ENCODE results near the gene SLC34A3. TPM values are rescaled to one million over a fixed set of nuclear protein-coding genes. Genes with fewer than 3 reads are reported as not detected.

The SLC34A3 gene
- total RNA-seq, 1 donor from 2014 or later: not detected

GRCh38 chr9:137195525-137196220 is 35.0 kb upstream of the SLC34A3 start:
- DNase-seq (ENCODE audit: low read depth in 2 of 2): no peak

GRCh38 chr9:137198051-137198901 is 32.4 kb upstream of the SLC34A3 start:
- no peak for DNase-seq (ENCODE audit: low read depth in 2 of 2)

- no peak for DNase-seq (ENCODE audit: low read depth in 2 of 2)
These were observed 31.8 kb upstream of the SLC34A3 start for GRCh38 chr9:137198902-137199283.

GRCh38 chr9:137199411-137200121 is 31.1 kb upstream of the SLC34A3 start:
- no peak for DNase-seq (ENCODE audit: low read depth in 2 of 2)

- DNase-seq (ENCODE audit: low read depth in 2 of 2): peak; percentile 99
These were observed 30.1 kb upstream of the SLC34A3 start, which contains the start of gene TPRN for GRCh38 chr9:137200311-137201204. TSS of gene TPRN (minus strand) at chr9:137200741. CDS start at chr9:137200711, 30 bp downstream.

- no peak for DNase-seq (ENCODE audit: low read depth in 2 of 2)
These were observed 29.4 kb upstream of the SLC34A3 start for GRCh38 chr9:137201205-137201868.

- DNase-seq (ENCODE audit: low read depth in 2 of 2): no peak
These were observed 27.7 kb upstream of the SLC34A3 start for GRCh38 chr9:137202966-137203365.

GRCh38 chr9:137204731-137205125 is 26.0 kb upstream of the SLC34A3 start:
- DNase-seq (ENCODE audit: low read depth in 2 of 2): no peak

GRCh38 chr9:137205126-137206069 is 25.3 kb upstream of the SLC34A3 start, which contains the start of the genes NDOR1 and TMEM203:
TSS of gene NDOR1 (plus strand) at chr9:137205700. CDS start at chr9:137205778, 78 bp downstream.
TSS of gene TMEM203 (minus strand) at chr9:137205648. CDS start at chr9:137205414, 234 bp downstream.
- DNase-seq (ENCODE audit: low read depth in 2 of 2): peak; percentile 86 to 92

GRCh38 chr9:137206602-137207001 is 24.1 kb upstream of the SLC34A3 start:
- DNase-seq (ENCODE audit: low read depth in 2 of 2): no peak

GRCh38 chr9:137211532-137211931 is 19.2 kb upstream of the SLC34A3 start:
- no peak for DNase-seq (ENCODE audit: low read depth in 2 of 2)

GRCh38 chr9:137212520-137212919 is 18.2 kb upstream of the SLC34A3 start:
- DNase-seq (ENCODE audit: low read depth in 2 of 2): no peak

GRCh38 chr9:137213160-137214060 is 17.3 kb upstream of the SLC34A3 start:
- no peak for DNase-seq (ENCODE audit: low read depth in 2 of 2)

- no peak for DNase-seq (ENCODE audit: low read depth in 2 of 2)
These were observed 16.1 kb upstream of the SLC34A3 start for GRCh38 chr9:137214620-137215019.

- DNase-seq (ENCODE audit: low read depth in 2 of 2): no peak
These were observed 15.3 kb upstream of the SLC34A3 start for GRCh38 chr9:137215196-137215986.

GRCh38 chr9:137216188-137216965 is 14.3 kb upstream of the SLC34A3 start:
- DNase-seq (ENCODE audit: low read depth in 2 of 2): no peak
